Measurements from ENCODE around the gene ITGAL. TPM values are rescaled to one million over a fixed set of nuclear protein-coding genes. Genes with fewer than 3 reads are reported as not detected.
A peak's percentile ranks its signal among the peaks of the same experiment; 100 is the strongest.

Gene ITGAL
- total and polyA plus RNA-seq, 10 donors: 26.6 to 212 (median 130) TPM

DNA sequence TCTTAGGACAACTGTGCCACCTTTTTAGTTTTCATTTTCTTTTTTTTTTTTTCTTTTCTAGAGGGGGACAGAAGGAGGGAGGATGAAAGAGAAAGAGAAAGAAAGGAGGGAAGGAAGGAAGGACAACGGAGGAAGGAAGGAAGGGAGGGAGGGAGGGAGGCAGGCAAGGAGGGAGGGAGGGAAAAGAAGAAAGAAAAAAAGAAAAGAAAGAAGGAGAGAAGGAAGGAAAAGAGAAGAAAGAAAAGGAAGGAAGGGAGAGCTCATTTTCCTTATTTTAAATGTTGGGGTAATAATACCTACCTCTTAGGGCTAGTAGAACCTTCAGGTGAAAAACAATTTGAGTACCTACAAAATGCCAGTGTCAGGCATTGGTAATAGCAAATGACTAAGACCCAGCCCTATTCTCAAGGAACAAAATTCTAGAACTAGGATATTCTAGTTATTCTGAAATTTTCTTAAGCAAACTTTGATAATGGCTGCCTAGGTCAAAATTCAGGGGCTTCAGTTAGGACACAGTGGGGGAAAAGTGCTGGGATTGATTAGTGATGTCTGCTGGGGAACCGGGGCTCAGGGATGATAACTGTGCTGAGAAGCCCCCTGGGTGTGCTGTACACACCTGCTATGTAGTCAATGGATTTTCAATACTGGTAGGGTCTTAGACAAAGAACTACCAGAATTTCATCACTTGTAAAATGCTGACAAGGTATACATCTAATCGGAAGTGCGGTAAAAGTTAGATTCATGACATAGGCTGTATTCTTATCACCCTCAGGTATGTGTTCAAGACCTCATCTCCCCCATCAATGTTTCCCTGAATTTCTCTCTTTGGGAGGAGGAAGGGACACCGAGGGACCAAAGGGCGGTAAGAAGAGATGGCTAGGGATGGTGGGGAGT lies 31.1 kb downstream of the ITGAL start:
- Histone ChIP-seq H3K36me3 (peaks cover 0 to 100% (median 83%) of the 10 kb centered on the region in 6 donors), H3K4me1 (no peaks in the 10 kb centered on the region), H3K27ac (no peak overlapping the region), H3K27me3 (replicated peaks in 1 of 7) (no peaks in the 10 kb centered on the region), H3K9me3 (no peaks in the 10 kb centered on the region), H3K4me3 (no peak overlapping the region)
- no peak for TF ChIP-seq POLR2A (IDR thresholded peaks at IDR 0.05)
- TF ChIP-seq, protein P1, sequence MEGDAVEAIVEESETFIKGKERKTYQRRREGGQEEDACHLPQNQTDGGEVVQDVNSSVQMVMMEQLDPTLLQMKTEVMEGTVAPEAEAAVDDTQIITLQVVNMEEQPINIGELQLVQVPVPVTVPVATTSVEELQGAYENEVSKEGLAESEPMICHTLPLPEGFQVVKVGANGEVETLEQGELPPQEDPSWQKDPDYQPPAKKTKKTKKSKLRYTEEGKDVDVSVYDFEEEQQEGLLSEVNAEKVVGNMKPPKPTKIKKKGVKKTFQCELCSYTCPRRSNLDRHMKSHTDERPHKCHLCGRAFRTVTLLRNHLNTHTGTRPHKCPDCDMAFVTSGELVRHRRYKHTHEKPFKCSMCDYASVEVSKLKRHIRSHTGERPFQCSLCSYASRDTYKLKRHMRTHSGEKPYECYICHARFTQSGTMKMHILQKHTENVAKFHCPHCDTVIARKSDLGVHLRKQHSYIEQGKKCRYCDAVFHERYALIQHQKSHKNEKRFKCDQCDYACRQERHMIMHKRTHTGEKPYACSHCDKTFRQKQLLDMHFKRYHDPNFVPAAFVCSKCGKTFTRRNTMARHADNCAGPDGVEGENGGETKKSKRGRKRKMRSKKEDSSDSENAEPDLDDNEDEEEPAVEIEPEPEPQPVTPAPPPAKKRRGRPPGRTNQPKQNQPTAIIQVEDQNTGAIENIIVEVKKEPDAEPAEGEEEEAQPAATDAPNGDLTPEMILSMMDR (IDR thresholded peaks at IDR 0.05 in 8 of 11, conservative IDR thresholded peaks at IDR 0.05 in 3 of 11): no peak
- no peak for TF ChIP-seq POLR2AphosphoS5 (IDR thresholded peaks at IDR 0.05)
- 83 to 86% (median 85%) methylated on average over 6 of the region's 6 CpGs for WGBS, 5 donors
- DNase-seq: no peak
- intact Hi-C loops (cut with DNase I; ENCODE audit: low total_unique reads): no loop called here

DNA sequence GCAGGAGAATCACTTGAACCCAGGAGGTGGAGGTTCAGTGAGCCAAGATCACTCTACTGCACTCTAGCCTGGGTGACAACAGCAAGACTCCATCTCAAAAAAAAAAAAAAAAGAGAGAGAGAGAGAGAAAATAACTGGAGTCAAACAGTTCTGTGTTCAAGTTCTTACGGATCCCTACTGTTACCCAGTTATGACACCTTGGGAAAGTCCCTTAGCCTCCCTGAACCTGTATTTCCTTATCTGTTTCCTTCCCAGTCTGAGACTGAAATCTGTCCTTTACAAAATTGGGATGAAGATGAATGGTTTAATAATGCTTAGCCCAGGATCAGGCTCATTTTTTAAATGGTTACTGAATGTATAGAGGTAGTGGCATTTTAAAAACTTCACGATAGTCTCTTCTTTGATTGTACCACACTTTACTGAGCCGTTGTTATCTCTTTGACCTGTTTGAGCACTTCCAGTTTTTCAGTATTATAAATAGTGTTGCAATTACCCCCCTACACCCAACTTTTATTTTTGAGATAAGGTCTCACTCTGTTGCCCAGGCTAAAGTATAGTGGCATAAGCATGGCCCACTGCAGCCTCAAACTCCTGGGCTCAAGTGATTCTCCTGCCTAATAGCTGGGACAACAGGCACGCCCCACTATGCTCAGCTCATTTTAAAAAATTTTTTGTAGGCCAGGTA lies 36.7 kb downstream of the ITGAL start:
- Histone ChIP-seq H3K36me3 (peaks cover 0 to 100% (median 86%) of the 10 kb centered on the region in 6 donors), H3K4me3 (no peak overlapping the region), H3K27me3 (replicated peaks in 1 of 7) (no peaks in the 10 kb centered on the region), H3K9me3 (no peaks in the 10 kb centered on the region), H3K27ac (no peak overlapping the region), H3K4me1 (no peaks in the 10 kb centered on the region)
- no peak for TF ChIP-seq POLR2AphosphoS5 (IDR thresholded peaks at IDR 0.05)
- TF ChIP-seq, protein P1 (IDR thresholded peaks at IDR 0.05 in 8 of 11, conservative IDR thresholded peaks at IDR 0.05 in 3 of 11): no peak
- WGBS, 5 donors: 59 to 83% (median 81%) methylated on average over 4 of the region's 4 CpGs
- no peak for DNase-seq
- intact Hi-C loops (cut with DNase I; ENCODE audit: low total_unique reads): no loop called here

DNA sequence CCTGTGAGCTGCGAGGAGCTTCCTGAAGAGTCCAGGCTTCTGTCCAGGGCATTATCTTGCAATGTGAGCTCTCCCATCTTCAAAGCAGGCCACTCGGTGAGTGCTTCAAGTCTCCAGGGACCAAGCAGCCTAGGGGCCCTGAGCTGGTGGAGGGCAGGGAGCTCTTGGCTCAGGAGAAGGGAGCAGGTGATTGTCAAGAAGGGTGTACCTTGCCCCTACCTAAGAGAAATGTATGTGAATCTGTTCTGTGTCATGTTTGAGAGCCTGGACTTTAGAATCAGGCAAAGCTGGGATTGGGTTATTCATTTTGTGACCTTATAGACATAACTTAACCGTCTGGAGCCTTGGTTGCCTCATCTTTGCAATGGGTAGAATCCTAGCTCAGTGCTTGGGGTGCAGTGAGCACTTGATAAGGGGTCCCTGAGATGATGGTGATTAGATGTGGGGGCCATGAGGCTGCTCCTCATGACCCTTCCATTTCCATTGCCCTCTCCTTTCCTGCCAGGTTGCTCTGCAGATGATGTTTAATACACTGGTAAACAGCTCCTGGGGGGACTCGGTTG lies 37.9 kb downstream of the ITGAL start:
- intact Hi-C loops (cut with DNase I; ENCODE audit: low total_unique reads): no loop called here
- Histone ChIP-seq H3K36me3 (peaks cover 0 to 100% (median 85%) of the 10 kb centered on the region in 6 donors), H3K4me1 (no peaks in the 10 kb centered on the region), H3K4me3 (no peak overlapping the region), H3K9me3 (no peaks in the 10 kb centered on the region), H3K27me3 (replicated peaks in 1 of 7) (no peaks in the 10 kb centered on the region), H3K27ac (peak overlapping the region in 1 of 8 donors; percentile 17)
- no peak for DNase-seq
- 70 to 93% (median 81%) methylated on average over 4 of the region's 4 CpGs for WGBS, 5 donors
- TF ChIP-seq, protein P1 (IDR thresholded peaks at IDR 0.05 in 8 of 11, conservative IDR thresholded peaks at IDR 0.05 in 3 of 11): no peak
- no peak for TF ChIP-seq POLR2A (IDR thresholded peaks at IDR 0.05)
- TF ChIP-seq POLR2AphosphoS5 (IDR thresholded peaks at IDR 0.05): no peak

DNA sequence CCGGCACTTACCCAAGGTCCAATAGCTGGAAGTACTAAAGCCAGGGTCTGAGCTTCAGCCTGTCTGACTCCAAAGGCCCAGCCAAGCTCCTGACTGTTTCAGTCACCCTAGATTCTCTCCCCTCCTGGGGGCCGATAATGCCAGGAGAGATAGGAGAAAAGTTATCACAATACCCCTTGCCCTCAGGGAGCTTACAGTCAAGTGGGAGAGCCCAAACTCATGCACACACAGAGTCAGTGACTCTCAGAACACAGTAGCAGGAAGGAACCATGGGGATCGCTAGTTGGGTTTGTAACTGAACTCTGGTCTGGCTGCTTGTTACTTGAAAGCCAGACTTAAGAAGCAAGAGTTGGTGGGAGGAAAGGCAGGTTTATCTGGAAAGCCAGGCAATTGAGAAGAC lies 39.0 kb downstream of the ITGAL start:
- WGBS, 5 donors: 83 to 100% (median 97%) methylated on average over 1 to 3 of the region's 3 CpGs
- intact Hi-C loops (cut with DNase I; ENCODE audit: low total_unique reads): no loop called here

More for the DNA sequence above, 39.0 kb downstream of the ITGAL start:
- no peak for DNase-seq
- TF ChIP-seq POLR2A (IDR thresholded peaks at IDR 0.05): no peak
- TF ChIP-seq, protein P1 (IDR thresholded peaks at IDR 0.05 in 8 of 11, conservative IDR thresholded peaks at IDR 0.05 in 3 of 11): no peak
- no peak for TF ChIP-seq POLR2AphosphoS5 (IDR thresholded peaks at IDR 0.05)
- Histone ChIP-seq H3K4me3 (no peak overlapping the region), H3K4me1 (no peaks in the 10 kb centered on the region), H3K27ac (no peak overlapping the region), H3K27me3 (replicated peaks in 1 of 7) (no peaks in the 10 kb centered on the region), H3K9me3 (no peaks in the 10 kb centered on the region), H3K36me3 (peaks cover 0 to 100% (median 87%) of the 10 kb centered on the region in 6 donors)
